HepG2 (cell line): ENCODE results near the gene SNU13. TPM values are rescaled to one million over a fixed set of nuclear protein-coding genes. Genes with fewer than 3 reads are reported as not detected.
A peak's percentile ranks its signal among the peaks of the same experiment; 100 is the strongest.

Experiments
- AGO2 ChIP-seq: fragments of 200-400 bp; formaldehyde crosslinking; optimal IDR thresholded peaks from 2 replicates; pipeline ENCODE3; 2017; ENCODE audit warnings: mild to moderate bottlenecking, low read depth, low read length, moderate library complexity
- FOSL2 ChIP-seq: sonication (generic); formaldehyde crosslinking; IDR thresholded peaks from 2 replicates; pipeline ENCODE4 v1.4.0; 2020; ENCODE audit warnings: missing genetic modification reagents
- GLI4 ChIP-seq: sonication (generic); formaldehyde crosslinking; IDR thresholded peaks from 2 replicates; pipeline ENCODE4 v1.5.1; 2020; ENCODE audit warnings: missing genetic modification reagents, mild to moderate bottlenecking, moderate library complexity, borderline replicate concordance
- MTA1 ChIP-seq: sonication (generic); formaldehyde crosslinking; IDR thresholded peaks from 2 replicates; pipeline ENCODE4 v1.4.0; 2020; ENCODE audit warnings: missing genetic modification reagents, mild to moderate bottlenecking, borderline replicate concordance
- NCOA2 ChIP-seq: sonication (generic); formaldehyde crosslinking; IDR thresholded peaks from 2 replicates; pipeline ENCODE4 v1.8.0; 2022; ENCODE audit warnings: inconsistent platforms
- NFYC ChIP-seq: IDR thresholded peaks from 2 replicates; pipeline ENCODE4 v1.6.1; 2016; ENCODE audit warnings: missing genetic modification reagents, missing compliant biosample characterization
- POLR2A ChIP-seq, 2 experiments: IDR thresholded peaks; 2 replicates each; pipeline ENCODE4 v1.6.1; 2011; ENCODE audit warnings: low read depth in 2 of 2, low read length in 2 of 2, mild to moderate bottlenecking in 1 of 2, moderate library complexity in 1 of 2; ENCODE audit not compliant: insufficient read depth in 1 of 2
- TARDBP ChIP-seq: sonication (generic); formaldehyde crosslinking; IDR thresholded peaks from 2 replicates; pipeline ENCODE4 v1.8.0; 2022; ENCODE audit warnings: mild to moderate bottlenecking, missing genetic modification reagents
- YEATS4 ChIP-seq: sonication (generic); formaldehyde crosslinking; IDR thresholded peaks from 2 replicates; pipeline ENCODE4 v1.4.0; 2020; ENCODE audit warnings: missing genetic modification reagents, borderline replicate concordance
- ZNF124 ChIP-seq: sonication (generic); formaldehyde crosslinking; IDR thresholded peaks from 2 replicates; pipeline ENCODE4 v1.4.0; 2020; ENCODE audit warnings: missing genetic modification reagents
- ZNF543 ChIP-seq: sonication (generic); formaldehyde crosslinking; IDR thresholded peaks from 2 replicates; pipeline ENCODE4 v1.4.0; 2020; ENCODE audit warnings: mild to moderate bottlenecking, missing genetic modification reagents
- ZNF589 ChIP-seq: sonication (generic); formaldehyde crosslinking; conservative IDR thresholded peaks from 2 replicates; pipeline ENCODE4 v1.8.0; 2022; ENCODE audit warnings: mild to moderate bottlenecking, moderate library complexity, missing genetic modification reagents
- ZNF607 ChIP-seq: sonication (generic); formaldehyde crosslinking; IDR thresholded peaks from 2 replicates; pipeline ENCODE4 v1.5.1; 2020; ENCODE audit warnings: missing genetic modification reagents, mild to moderate bottlenecking, borderline replicate concordance
- ZNF713 ChIP-seq: sonication (generic); formaldehyde crosslinking; IDR thresholded peaks from 2 replicates; pipeline ENCODE4 v1.4.0; 2020; ENCODE audit warnings: mild to moderate bottlenecking, missing genetic modification reagents
- ZNF747 ChIP-seq: sonication (generic); formaldehyde crosslinking; IDR thresholded peaks from 2 replicates; pipeline ENCODE4 v1.8.1; 2023; ENCODE audit warnings: missing genetic modification reagents, mild to moderate bottlenecking, borderline replicate concordance
- ZNF772 ChIP-seq: sonication (generic); formaldehyde crosslinking; IDR thresholded peaks from 2 replicates; pipeline ENCODE4 v1.5.0; 2020; ENCODE audit warnings: mild to moderate bottlenecking, missing genetic modification reagents
- ZZZ3 ChIP-seq: sonication (generic); formaldehyde crosslinking; IDR thresholded peaks from 2 replicates; pipeline ENCODE4 v1.4.0; 2020; ENCODE audit warnings: missing genetic modification reagents, mild to moderate bottlenecking, borderline replicate concordance
- polyA plus RNA-seq, 8 experiments: library from polyadenylated mRNA; depleted of rRNA in 3 of 8; stranded (reverse) in 7 of 8; unstranded in 1 of 8; fragments of >200 nt; fragmentation: Illumina TruSeq in 4 of 8; extraction: Trizol in 4 of 8; gene quantifications; 2 replicates each; pipeline versions ENCODE4 v1.2.1 to v1.2.3, GENCODE V29; 2011 to 2016; ENCODE audit warnings: low read depth in 4 of 8, missing spikeins in 1 of 8, mixed read lengths in 1 of 8; ENCODE audit not compliant: insufficient read depth in 1 of 8
- total RNA-seq, 5 experiments: library from RNA; depleted of rRNA; stranded (reverse); fragments of >200 nt; fragmentation: Illumina TruSeq; extraction: Trizol; gene quantifications; 2 replicates each; pipeline ENCODE4 v1.2.3, GENCODE V29; 2016; ENCODE audit warnings: low read depth in 1 of 5
- TF ChIP-seq, protein P1 (sequence below): sonication (generic); formaldehyde crosslinking; IDR thresholded peaks from 2 replicates; pipeline ENCODE4 v1.4.0; 2020; ENCODE audit warnings: missing genetic modification reagents
- TF ChIP-seq, protein P2 (sequence below): IDR thresholded peaks from 2 replicates; pipeline ENCODE4 v1.6.1; 2018; ENCODE audit warnings: missing genetic modification reagents, mild to moderate bottlenecking, missing compliant biosample characterization
- TF ChIP-seq, protein P3 (sequence below): sonication (generic); formaldehyde crosslinking; IDR thresholded peaks from 2 replicates; pipeline ENCODE4 v1.4.0; 2020; ENCODE audit warnings: missing genetic modification reagents

The SNU13 gene
- total and polyA plus RNA-seq, 2 of the 13 experiments (the other 11 are each of a cell fraction or from before 2014, with no cell fraction given) = 203 to 287 TPM

DNA sequence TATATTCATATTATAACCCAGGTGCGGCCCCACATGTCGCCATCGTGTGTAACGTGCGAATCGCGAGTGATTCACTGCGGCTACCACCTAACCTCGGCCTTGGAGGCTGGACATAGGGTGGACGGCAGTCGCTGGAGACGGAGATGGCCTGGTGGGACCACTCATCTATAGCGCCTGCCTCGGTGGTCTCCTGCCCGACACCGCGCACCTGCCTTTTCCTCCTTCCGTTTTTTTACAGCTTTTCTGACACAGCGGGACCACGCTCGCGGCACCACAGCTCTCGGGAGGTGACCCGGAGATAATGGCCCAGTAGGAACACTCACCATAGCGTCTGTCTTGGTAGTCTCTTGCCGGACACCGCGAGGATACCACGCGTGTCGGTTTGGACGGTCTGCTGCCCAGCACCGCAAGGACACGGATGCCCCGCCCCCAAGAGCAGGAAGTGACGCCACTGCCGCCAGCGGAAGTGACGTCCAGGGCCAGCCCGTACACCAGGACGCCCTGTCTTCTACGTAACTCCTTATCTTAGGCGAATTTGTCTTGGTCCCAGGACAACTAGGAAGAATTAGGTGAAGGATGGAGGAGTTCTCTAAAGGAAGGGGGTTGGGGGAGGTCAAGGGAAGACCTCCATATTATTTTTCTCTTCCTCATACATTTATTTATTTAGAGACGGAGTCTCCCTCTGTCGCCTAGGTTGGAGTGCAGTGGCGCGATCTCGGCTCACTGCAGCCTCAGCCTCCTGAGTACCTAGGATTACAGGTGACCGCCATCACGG lies 6.4 kb downstream of the SNU13 start (continued):
- TF ChIP-seq YEATS4 (CRISPR knock-in tag) = peak; percentile 85
- TF ChIP-seq ZNF543 (CRISPR knock-in tag) = 0 out of 2 replicates have a peak, but pooled peaks have one; percentile 30
- TF ChIP-seq ZNF772 (CRISPR knock-in tag) = peak; percentile 46; the same call in 1 of the 2 replicates
- TF ChIP-seq, protein P1, sequence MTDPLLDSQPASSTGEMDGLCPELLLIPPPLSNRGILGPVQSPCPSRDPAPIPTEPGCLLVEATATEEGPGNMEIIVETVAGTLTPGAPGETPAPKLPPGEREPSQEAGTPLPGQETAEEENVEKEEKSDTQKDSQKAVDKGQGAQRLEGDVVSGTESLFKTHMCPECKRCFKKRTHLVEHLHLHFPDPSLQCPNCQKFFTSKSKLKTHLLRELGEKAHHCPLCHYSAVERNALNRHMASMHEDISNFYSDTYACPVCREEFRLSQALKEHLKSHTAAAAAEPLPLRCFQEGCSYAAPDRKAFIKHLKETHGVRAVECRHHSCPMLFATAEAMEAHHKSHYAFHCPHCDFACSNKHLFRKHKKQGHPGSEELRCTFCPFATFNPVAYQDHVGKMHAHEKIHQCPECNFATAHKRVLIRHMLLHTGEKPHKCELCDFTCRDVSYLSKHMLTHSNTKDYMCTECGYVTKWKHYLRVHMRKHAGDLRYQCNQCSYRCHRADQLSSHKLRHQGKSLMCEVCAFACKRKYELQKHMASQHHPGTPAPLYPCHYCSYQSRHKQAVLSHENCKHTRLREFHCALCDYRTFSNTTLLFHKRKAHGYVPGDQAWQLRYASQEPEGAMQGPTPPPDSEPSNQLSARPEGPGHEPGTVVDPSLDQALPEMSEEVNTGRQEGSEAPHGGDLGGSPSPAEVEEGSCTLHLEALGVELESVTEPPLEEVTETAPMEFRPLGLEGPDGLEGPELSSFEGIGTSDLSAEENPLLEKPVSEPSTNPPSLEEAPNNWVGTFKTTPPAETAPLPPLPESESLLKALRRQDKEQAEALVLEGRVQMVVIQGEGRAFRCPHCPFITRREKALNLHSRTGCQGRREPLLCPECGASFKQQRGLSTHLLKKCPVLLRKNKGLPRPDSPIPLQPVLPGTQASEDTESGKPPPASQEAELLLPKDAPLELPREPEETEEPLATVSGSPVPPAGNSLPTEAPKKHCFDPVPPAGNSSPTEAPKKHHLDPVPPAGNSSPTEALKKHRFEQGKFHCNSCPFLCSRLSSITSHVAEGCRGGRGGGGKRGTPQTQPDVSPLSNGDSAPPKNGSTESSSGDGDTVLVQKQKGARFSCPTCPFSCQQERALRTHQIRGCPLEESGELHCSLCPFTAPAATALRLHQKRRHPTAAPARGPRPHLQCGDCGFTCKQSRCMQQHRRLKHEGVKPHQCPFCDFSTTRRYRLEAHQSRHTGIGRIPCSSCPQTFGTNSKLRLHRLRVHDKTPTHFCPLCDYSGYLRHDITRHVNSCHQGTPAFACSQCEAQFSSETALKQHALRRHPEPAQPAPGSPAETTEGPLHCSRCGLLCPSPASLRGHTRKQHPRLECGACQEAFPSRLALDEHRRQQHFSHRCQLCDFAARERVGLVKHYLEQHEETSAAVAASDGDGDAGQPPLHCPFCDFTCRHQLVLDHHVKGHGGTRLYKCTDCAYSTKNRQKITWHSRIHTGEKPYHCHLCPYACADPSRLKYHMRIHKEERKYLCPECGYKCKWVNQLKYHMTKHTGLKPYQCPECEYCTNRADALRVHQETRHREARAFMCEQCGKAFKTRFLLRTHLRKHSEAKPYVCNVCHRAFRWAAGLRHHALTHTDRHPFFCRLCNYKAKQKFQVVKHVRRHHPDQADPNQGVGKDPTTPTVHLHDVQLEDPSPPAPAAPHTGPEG (CRISPR knock-in tag) = 0 out of 2 replicates have a peak, but pooled peaks have one; percentile 41
- TF ChIP-seq FOSL2 (CRISPR knock-in tag) = peak; percentile 49; the same call in 1 of the 2 replicates
- TF ChIP-seq, protein P2, sequence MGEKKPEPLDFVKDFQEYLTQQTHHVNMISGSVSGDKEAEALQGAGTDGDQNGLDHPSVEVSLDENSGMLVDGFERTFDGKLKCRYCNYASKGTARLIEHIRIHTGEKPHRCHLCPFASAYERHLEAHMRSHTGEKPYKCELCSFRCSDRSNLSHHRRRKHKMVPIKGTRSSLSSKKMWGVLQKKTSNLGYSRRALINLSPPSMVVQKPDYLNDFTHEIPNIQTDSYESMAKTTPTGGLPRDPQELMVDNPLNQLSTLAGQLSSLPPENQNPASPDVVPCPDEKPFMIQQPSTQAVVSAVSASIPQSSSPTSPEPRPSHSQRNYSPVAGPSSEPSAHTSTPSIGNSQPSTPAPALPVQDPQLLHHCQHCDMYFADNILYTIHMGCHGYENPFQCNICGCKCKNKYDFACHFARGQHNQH (CRISPR knock-in tag) = peak; percentile 62
- TF ChIP-seq MTA1 (CRISPR knock-in tag) = peak; percentile 47; the same call in 1 of the 2 replicates
- TF ChIP-seq ZNF713 (CRISPR knock-in tag) = peak; percentile 38; the same call in 1 of the 2 replicates
- TF ChIP-seq, protein P3, sequence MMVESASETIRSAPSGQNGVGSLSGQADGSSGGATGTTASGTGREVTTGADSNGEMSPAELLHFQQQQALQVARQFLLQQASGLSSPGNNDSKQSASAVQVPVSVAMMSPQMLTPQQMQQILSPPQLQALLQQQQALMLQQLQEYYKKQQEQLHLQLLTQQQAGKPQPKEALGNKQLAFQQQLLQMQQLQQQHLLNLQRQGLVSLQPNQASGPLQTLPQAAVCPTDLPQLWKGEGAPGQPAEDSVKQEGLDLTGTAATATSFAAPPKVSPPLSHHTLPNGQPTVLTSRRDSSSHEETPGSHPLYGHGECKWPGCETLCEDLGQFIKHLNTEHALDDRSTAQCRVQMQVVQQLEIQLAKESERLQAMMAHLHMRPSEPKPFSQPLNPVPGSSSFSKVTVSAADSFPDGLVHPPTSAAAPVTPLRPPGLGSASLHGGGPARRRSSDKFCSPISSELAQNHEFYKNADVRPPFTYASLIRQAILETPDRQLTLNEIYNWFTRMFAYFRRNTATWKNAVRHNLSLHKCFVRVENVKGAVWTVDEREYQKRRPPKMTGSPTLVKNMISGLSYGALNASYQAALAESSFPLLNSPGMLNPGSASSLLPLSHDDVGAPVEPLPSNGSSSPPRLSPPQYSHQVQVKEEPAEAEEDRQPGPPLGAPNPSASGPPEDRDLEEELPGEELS (CRISPR knock-in tag) = peak; percentile 51; the same call in 1 of the 2 replicates
- peak; percentile 81; the same call in 1 of the 2 replicates for TF ChIP-seq ZNF747 (CRISPR knock-in tag)
- peak; percentile 74 to 94 for TF ChIP-seq POLR2A (IDR thresholded peaks at IDR 0.05; ENCODE audit: insufficient read depth in 1 of 2, low read depth in 2 of 2, low read length in 2 of 2)
- peak; percentile 45 for TF ChIP-seq TARDBP (CRISPR knock-in tag)
- peak; percentile 59; the same call in 1 of the 2 replicates for TF ChIP-seq ZNF607 (CRISPR knock-in tag)
- no peak for TF ChIP-seq ZNF589 (CRISPR knock-in tag)
- TF ChIP-seq NCOA2 = no peak; the same call in 1 of the 2 replicates
- TF ChIP-seq ZZZ3 (CRISPR knock-in tag) = peak; percentile 47; the same call in 1 of the 2 replicates
- TF ChIP-seq NFYC (CRISPR knock-in tag) = peak; percentile 42; the same call in 1 of the 2 replicates
- TF ChIP-seq ZNF124 (CRISPR knock-in tag) = peak; percentile 81
- no peak for TF ChIP-seq GLI4
- peak; percentile 88 for TF ChIP-seq AGO2
